H1 (cell line): Measurements from ENCODE around the gene MYLK. TPM values are rescaled to one million over a fixed set of nuclear protein-coding genes. Genes with fewer than 3 reads are reported as not detected.

ENCODE experiments used
- CTCF ChIA-PET: fragments of 300-600 bp; sonication (Branson Sonifier 250); formaldehyde crosslinking; loops from one replicate; lab custom pipeline; 2021; ENCODE audit not compliant: partially characterized antibody; lab: Charles Lee
- POLR2A ChIA-PET: fragments of 300-600 bp; sonication (Branson Sonifier 250); formaldehyde crosslinking; loops from one replicate; lab custom pipeline; 2021; ENCODE audit warnings: inconsistent platforms; ENCODE audit not compliant: partially characterized antibody; lab: Charles Lee
- DNase-seq, 2 experiments: peaks; one replicate each; pipeline versions ENCODE4 v3.0.0 to v3.0.0-alpha.2; 2010 to 2022; ENCODE audit warnings: low spot score in 2 of 2, low read depth in 1 of 2, mixed read lengths in 1 of 2
- FAIRE-seq: peaks from 2 replicates; lab custom pipeline; 2011; peaks lifted over from hg19 to GRCh38; lab: Jason Lieb, UNC
- H2AFZ ChIP-seq: 2 replicates; pipeline ENCODE4 v1.8.1; 2012; ENCODE audit warnings: low read length, inconsistent platforms
- H2AK5ac ChIP-seq: 2 replicates; pipeline ENCODE4 v1.6.1; 2013; ENCODE audit warnings: low read depth, low read length
- H2BK120ac ChIP-seq: replicated peaks from 2 replicates; pipeline ENCODE3; 2013; ENCODE audit warnings: low read depth, low read length, inconsistent platforms
- H2BK12ac ChIP-seq: 2 replicates; pipeline ENCODE4 v1.6.1; 2013; ENCODE audit warnings: low read depth, low read length
- H2BK15ac ChIP-seq: 2 replicates; pipeline ENCODE4 v1.6.1; 2013; ENCODE audit warnings: low read length
- H2BK20ac ChIP-seq: 2 replicates; pipeline ENCODE4 v1.6.1; 2013; ENCODE audit warnings: low read length
- H2BK5ac ChIP-seq: 2 replicates; pipeline ENCODE4 v1.6.1; 2013; ENCODE audit warnings: low read depth, low read length
- H3K14ac ChIP-seq: 2 replicates; pipeline ENCODE4 v1.6.1; 2013; ENCODE audit warnings: inconsistent platforms; ENCODE audit not compliant: insufficient read length
- H3K18ac ChIP-seq: 2 replicates; pipeline ENCODE4 v1.6.1; 2013; ENCODE audit warnings: low read length; ENCODE audit errors: extremely low read depth
- H3K23ac ChIP-seq: 2 replicates; pipeline ENCODE4 v1.6.1; 2013; ENCODE audit warnings: inconsistent platforms; ENCODE audit not compliant: insufficient read length
- H3K23me2 ChIP-seq: 2 replicates; pipeline ENCODE4 v1.6.1; 2013; ENCODE audit warnings: low read depth, low read length
- H3K27ac ChIP-seq: 2 replicates; pipeline ENCODE4 v1.6.1; 2011; ENCODE audit warnings: low read depth, low read length, inconsistent platforms
- H3K27me3 ChIP-seq, 4 experiments: replicated peaks in 1 of 4; 1 replicate in 1 of 4; 2 replicates in 3 of 4; pipeline versions ENCODE4 v1.6.1 to v1.8.1; 2011 to 2013; ENCODE audit warnings: low read length in 3 of 4, mild to moderate bottlenecking in 3 of 4, inconsistent platforms in 2 of 4, mixed read lengths in 2 of 4, moderate library complexity in 1 of 4; ENCODE audit not compliant: control insufficient read depth in 3 of 4, insufficient read depth in 3 of 4; ENCODE audit errors: extremely low read depth in 1 of 4
- H3K36me3 ChIP-seq, 4 experiments: 2 replicates each; pipeline versions ENCODE4 v1.6.1 to v1.8.1; 2011 to 2013; ENCODE audit warnings: mild to moderate bottlenecking in 4 of 4, low read length in 3 of 4, moderate library complexity in 2 of 4, control low read depth in 1 of 4, inconsistent platforms in 1 of 4; ENCODE audit not compliant: insufficient read depth in 4 of 4, control insufficient read depth in 2 of 4
- H3K4ac ChIP-seq: replicated peaks from 2 replicates; pipeline ENCODE3; 2013; ENCODE audit warnings: low read length, low read depth, mixed read lengths, inconsistent platforms; ENCODE audit not compliant: insufficient read length
- H3K4me1 ChIP-seq, 4 experiments: replicated peaks in 1 of 4; 1 replicate in 1 of 4; 2 replicates in 3 of 4; pipeline versions ENCODE4 v1.6.1 to v1.8.1; 2011 to 2013; ENCODE audit warnings: low read length in 3 of 4, inconsistent platforms in 2 of 4, mixed read lengths in 1 of 4; ENCODE audit not compliant: insufficient read depth in 4 of 4, control insufficient read depth in 3 of 4
- H3K4me2 ChIP-seq, 2 experiments: 2 replicates each; pipeline versions ENCODE4 v1.6.1 to v1.8.1; 2011 to 2013; ENCODE audit warnings: low read depth in 2 of 2, low read length in 2 of 2, control low read depth in 1 of 2, inconsistent platforms in 1 of 2, mild to moderate bottlenecking in 1 of 2; ENCODE audit not compliant: insufficient read depth in 1 of 2
- H3K4me3 ChIP-seq, 4 experiments: fragments of 200-600, 300-600 bp in 1 of 4; sonication (generic), shearing (Covaris generic), sonication (Bioruptor Twin) in 1 of 4; 2 replicates each; pipeline versions ENCODE4 v1.5.1 to v1.8.1; 2011 to 2016; ENCODE audit warnings: low read length in 4 of 4, low read depth in 3 of 4, control low read depth in 2 of 4, inconsistent platforms in 2 of 4, mild to moderate bottlenecking in 2 of 4, mixed read lengths in 1 of 4, moderate library complexity in 1 of 4; ENCODE audit not compliant: insufficient read depth in 2 of 4; ENCODE audit errors: extremely low read depth in 1 of 4
- H3K56ac ChIP-seq: replicated peaks from 2 replicates; pipeline ENCODE3; 2013; ENCODE audit warnings: low read depth, mild to moderate bottlenecking, mixed read lengths, low read length, inconsistent platforms; ENCODE audit not compliant: insufficient read length
- H3K79me1 ChIP-seq: 2 replicates; pipeline ENCODE4 v1.6.1; 2013; ENCODE audit warnings: low read depth, low read length, control low read depth
- H3K79me2 ChIP-seq, 2 experiments: 2 replicates each; pipeline versions ENCODE4 v1.6.1 to v1.8.1; 2012 to 2013; ENCODE audit warnings: low read length in 2 of 2, mild to moderate bottlenecking in 2 of 2, inconsistent platforms in 1 of 2; ENCODE audit not compliant: insufficient read depth in 2 of 2, control insufficient read depth in 1 of 2
- H3K9ac ChIP-seq, 4 experiments: replicated peaks in 1 of 4; 1 replicate in 1 of 4; 2 replicates in 3 of 4; pipeline versions ENCODE4 v1.6.1 to v1.8.1; 2011 to 2013; ENCODE audit warnings: low read depth in 3 of 4, low read length in 3 of 4, control low read depth in 2 of 4, mild to moderate bottlenecking in 2 of 4, moderate library complexity in 2 of 4, inconsistent platforms in 1 of 4; ENCODE audit errors: extremely low read depth in 1 of 4
- H3K9me3 ChIP-seq, 2 experiments: 2 replicates each; pipeline versions ENCODE4 v1.6.1 to v1.8.1; 2012 to 2013; ENCODE audit warnings: mild to moderate bottlenecking in 2 of 2, moderate library complexity in 2 of 2, control low read depth in 1 of 2, inconsistent platforms in 1 of 2, low read depth in 1 of 2, low read length in 1 of 2, mixed read lengths in 1 of 2; ENCODE audit not compliant: insufficient read depth in 2 of 2
- H4K20me1 ChIP-seq, 2 experiments: replicated peaks in 1 of 2; 2 replicates each; pipeline versions ENCODE3 to v1.8.1; 2011 to 2013; ENCODE audit warnings: inconsistent platforms in 2 of 2, low read length in 2 of 2, mild to moderate bottlenecking in 1 of 2; ENCODE audit not compliant: insufficient read depth in 2 of 2, control insufficient read depth in 1 of 2
- H4K5ac ChIP-seq: 2 replicates; pipeline ENCODE4 v1.6.1; 2013; ENCODE audit warnings: low read length, low read depth, mixed read lengths, inconsistent platforms; ENCODE audit not compliant: insufficient read length
- H4K8ac ChIP-seq: 2 replicates; pipeline ENCODE4 v1.8.0; 2013; ENCODE audit warnings: mild to moderate bottlenecking, moderate library complexity, low read length, inconsistent platforms; ENCODE audit not compliant: insufficient read depth; ENCODE audit errors: extremely low read depth
- H4K91ac ChIP-seq: replicated peaks from 2 replicates; pipeline ENCODE3; 2013; ENCODE audit warnings: low read length, mixed read lengths, inconsistent platforms; ENCODE audit not compliant: insufficient read length
- EZH2 ChIP-seq: fragments of 200-600 bp; sonication (generic); IDR thresholded peaks from 2 replicates; pipeline ENCODE4 v1.7.1; 2012; ENCODE audit warnings: low read depth, mild to moderate bottlenecking, moderate library complexity, low read length, inconsistent platforms; ENCODE audit not compliant: severe bottlenecking
- RNF2 ChIP-seq: fragments of 200-900, 300-1000 bp; sonication (generic); IDR thresholded peaks from 2 replicates; pipeline ENCODE4 v1.7.1; 2016; ENCODE audit warnings: borderline replicate concordance, low read depth, mild to moderate bottlenecking, antibody characterized with exemption, low read length; ENCODE audit not compliant: poor library complexity, severe bottlenecking; ENCODE audit errors: missing control alignments
- TAF7 ChIP-seq: optimal IDR thresholded peaks from 2 replicates; pipeline ENCODE3; 2011; ENCODE audit warnings: low read depth, mild to moderate bottlenecking, inconsistent platforms, low read length, moderate library complexity, borderline replicate concordance
- YY1 ChIP-seq: IDR thresholded peaks from 2 replicates; pipeline ENCODE4 v1.6.1; 2011; ENCODE audit warnings: low read depth, mild to moderate bottlenecking, low read length
- ZNF274 ChIP-seq: IDR thresholded peaks from 2 replicates; pipeline ENCODE4 v1.7.0; 2012; ENCODE audit warnings: low read length, borderline replicate concordance; ENCODE audit errors: extremely low read depth
- WGBS, 2 experiments: shearing (Covaris generic) in 1 of 2; methylation state at CpG; one replicate each; pipeline versions ENCODE4 v1.1.6 to v1.1.7; 2013 to 2015; ENCODE audit warnings: low lambda C conversion rate in 2 of 2, mixed read lengths in 2 of 2, inconsistent platforms in 1 of 2, low coverage in 1 of 2, missing lambda C conversion rate in 1 of 2; ENCODE audit not compliant: insufficient replicate concordance in 2 of 2, insufficient coverage in 1 of 2, insufficient read length in 1 of 2; ENCODE audit errors: extremely low coverage in 1 of 2, missing lambda C conversion rate in 1 of 2; 5-methylcytosine and 5-hydroxymethylcytosine counted together
- polyA plus RNA-seq, 7 experiments: library from polyadenylated mRNA; depleted of rRNA in 3 of 7; stranded (reverse) in 5 of 7; unstranded in 2 of 7; fragments of >200 nt in 5 of 7; fragments of 200-250 nt in 2 of 7; gene quantifications; 1 replicate in 5 of 7; 2 replicates in 1 of 7; 4 replicates in 1 of 7; pipeline versions ENCODE4 v1.2.1 to v1.2.3, GENCODE V29; 2011 to 2013; ENCODE audit warnings: missing spikeins in 2 of 7, mixed read lengths in 2 of 7
- total RNA-seq: library from RNA; stranded (reverse); fragmentation: NEBNext Ultra II Directional; extraction: Animal tissue kit (Norgen Biotek cat#: 25700); gene quantifications from 2 replicates; pipeline ENCODE4 v1.2.1, GENCODE V29; 2021
- TF ChIP-seq, protein P1 (sequence below): IDR thresholded peaks from 2 replicates; pipeline ENCODE4 v1.6.1; 2011; ENCODE audit warnings: low read length, improper control_type of control experiment

Gene MYLK
- total and polyA plus RNA-seq, 2 of the 8 experiments (the other 6 are each of a cell fraction or from before 2014, with no cell fraction given): 11.6 to 21.3 TPM

DNA sequence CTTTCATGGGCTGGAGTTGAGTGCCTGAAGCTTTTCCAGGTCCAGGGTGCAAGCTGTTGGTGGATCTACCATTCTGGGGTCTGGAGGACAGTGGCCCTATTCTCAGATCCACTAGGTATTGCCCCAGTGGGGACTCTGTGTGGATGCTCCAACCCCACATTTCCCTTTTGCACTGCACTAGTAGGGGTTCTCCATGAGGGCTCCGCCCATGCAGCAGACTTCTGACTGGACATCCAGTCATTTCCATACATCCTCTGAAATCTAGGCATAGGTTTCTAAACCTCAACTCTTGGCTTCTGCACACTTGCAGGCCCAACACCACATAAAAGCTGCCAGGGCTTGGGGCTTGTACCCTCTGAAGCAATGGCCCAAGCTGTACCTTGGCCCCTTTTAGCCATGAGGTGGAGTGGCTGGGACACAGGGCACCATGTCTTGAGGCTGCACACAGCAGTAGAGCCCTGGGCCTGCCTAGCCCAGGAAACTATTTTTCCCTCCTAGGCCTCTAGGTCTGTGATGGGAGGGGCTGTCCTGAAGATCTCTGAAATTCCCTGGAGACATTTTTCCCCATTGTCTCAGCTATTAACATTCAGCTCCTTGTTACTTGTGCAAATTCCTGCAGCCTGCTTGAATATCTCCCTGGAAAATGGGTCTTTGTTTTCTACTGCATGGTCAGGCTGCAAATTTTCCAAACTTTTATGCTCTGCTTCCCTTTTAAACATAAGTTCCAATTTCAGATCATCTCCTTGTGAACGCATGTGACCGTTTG is 293.3 kb downstream of the MYLK start:
- ChIA-PET CTCF (no interaction called here), POLR2A (no interaction called here)
- peaks cover 17 to 20% of the 10 kb centered on the region in 2 experiments for H3K9me3 ChIP-seq
- TF ChIP-seq, protein P1, sequence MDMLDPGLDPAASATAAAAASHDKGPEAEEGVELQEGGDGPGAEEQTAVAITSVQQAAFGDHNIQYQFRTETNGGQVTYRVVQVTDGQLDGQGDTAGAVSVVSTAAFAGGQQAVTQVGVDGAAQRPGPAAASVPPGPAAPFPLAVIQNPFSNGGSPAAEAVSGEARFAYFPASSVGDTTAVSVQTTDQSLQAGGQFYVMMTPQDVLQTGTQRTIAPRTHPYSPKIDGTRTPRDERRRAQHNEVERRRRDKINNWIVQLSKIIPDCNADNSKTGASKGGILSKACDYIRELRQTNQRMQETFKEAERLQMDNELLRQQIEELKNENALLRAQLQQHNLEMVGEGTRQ: no peak
- TF ChIP-seq YY1 (no peak), ZNF274 (no peak), RNF2 (no peak), TAF7 (no peak), EZH2 (no peak)

More for the DNA sequence above, 293.3 kb downstream of the MYLK start:
- Histone ChIP-seq H3K9ac (no peak overlapping the region), H3K36me3 (peaks cover 0 to 12% (median 2%) of the 10 kb centered on the region in 4 experiments; a peak in 3 of 8 replicates), H3K4me1 (no peaks in the 10 kb centered on the region), H3K18ac (no peak overlapping the region), H2BK12ac (no peak overlapping the region), H3K4ac (no peak overlapping the region), H3K56ac (no peak overlapping the region), H2BK120ac (no peak overlapping the region), H2AFZ (no peak overlapping the region), H3K23me2 (peaks cover 3% of the 10 kb centered on the region; the same call in 1 of the 2 replicates), H4K91ac (no peak overlapping the region), H2BK20ac (no peak overlapping the region), H4K20me1 (no peaks in the 10 kb centered on the region), H3K27ac (no peak overlapping the region), H3K79me1 (no peaks in the 10 kb centered on the region), H2BK15ac (no peak overlapping the region), H2BK5ac (no peak overlapping the region), H3K14ac (no peak overlapping the region), H3K27me3 (no peaks in the 10 kb centered on the region), H4K5ac (no peak overlapping the region), H3K4me2 (no peak overlapping the region), H3K23ac (no peak overlapping the region), H2AK5ac (no peak overlapping the region), H3K4me3 (no peak overlapping the region), H3K79me2 (peaks cover 0 to 3% of the 10 kb centered on the region in 2 experiments; a peak in 1 of 4 replicates), H4K8ac (no peak overlapping the region)
- no peak for FAIRE-seq
- 88% methylated on average over 3 of the region's 3 CpGs; no CpG with 5 or more reads in 1 of the 2 experiments for WGBS, 2 experiments
- DNase-seq: no peak
